SKM-1 (cell line): Measurements from ENCODE around the gene FMOD.
A peak's percentile ranks its signal among the peaks of the same experiment; 100 is the strongest.
"Not testable (repeated sequence)": the region's sequence is repeated elsewhere in the genome, so short reads cannot be mapped to it uniquely, and the experiment has no call there.

Source experiments
- DNase-seq: peaks from one replicate; lab custom pipeline; 2025; ENCODE audit not compliant: unreplicated experiment; lab: John Stamatoyannopoulos, UW

The FMOD gene

GRCh38 chr1:203306965-203307541, 43.9 kb downstream of the FMOD start:
- DNase-seq, result no peak

- DNase-seq, result no peak
These were observed 44.6 kb downstream of the FMOD start for GRCh38 chr1:203306089-203306964.

GRCh38 chr1:203305809-203306088, 45.2 kb downstream of the FMOD start:
- DNase-seq, result no peak

GRCh38 chr1:203304919-203305808, 45.8 kb downstream of the FMOD start, which contains the start of gene BTG2:
Gene BTG2 (plus strand): TSS chr1:203305519. CDS start chr1:203305607, 88 bp downstream.
- DNase-seq, result peak; percentile 87

GRCh38 chr1:203304391-203304918, 46.5 kb downstream of the FMOD start:
- DNase-seq, result peak; percentile 72

- no peak for DNase-seq
These were observed 48.0 kb downstream of the FMOD start for GRCh38 chr1:203302894-203303293.

GRCh38 chr1:203302456-203302855, 48.5 kb downstream of the FMOD start:
- no peak for DNase-seq

GRCh38 chr1:203301331-203301668, 49.6 kb downstream of the FMOD start:
- no peak for DNase-seq

GRCh38 chr1:203300441-203301330, 50.2 kb downstream of the FMOD start:
- DNase-seq, result peak; percentile 81

- not testable (repeated sequence) for DNase-seq
These were observed 51.0 kb downstream of the FMOD start for GRCh38 chr1:203299719-203300429.

GRCh38 chr1:203299169-203299568, 51.8 kb downstream of the FMOD start:
- no peak for DNase-seq

- no peak for DNase-seq
These were observed 54.4 kb downstream of the FMOD start for GRCh38 chr1:203296460-203297073.

GRCh38 chr1:203295796-203296195, 55.1 kb downstream of the FMOD start:
- no peak for DNase-seq

GRCh38 chr1:203291201-203292096, 59.5 kb downstream of the FMOD start:
- no peak for DNase-seq
